K562 (cell line): Measurements from ENCODE around the gene SPATA2L. TPM values are rescaled to one million over a fixed set of nuclear protein-coding genes. Genes with fewer than 3 reads are reported as not detected.

Source experiments
- ARHGAP35 ChIP-seq: fragments of 450-650 bp; IDR thresholded peaks from 2 replicates; pipeline ENCODE4 v1.6.1; 2018; ENCODE audit not compliant: partially characterized antibody
- CHD1 ChIP-seq: fragments of 200-600 bp; sonication (generic); IDR thresholded peaks from one replicate; pipeline ENCODE4 v1.6.1; 2012; ENCODE audit warnings: mild to moderate bottlenecking, moderate library complexity, low read length, inconsistent platforms
- DDX20 ChIP-seq: fragments of 450-650 bp; IDR thresholded peaks from 2 replicates; pipeline ENCODE4 v1.6.1; 2016; ENCODE audit warnings: missing genetic modification characterization, low read depth, mild to moderate bottlenecking, missing compliant biosample characterization, moderate library complexity
- E2F4 ChIP-seq: sonication (generic); formaldehyde crosslinking; IDR thresholded peaks from 2 replicates; pipeline ENCODE4 v1.8.0; 2022; ENCODE audit warnings: mild to moderate bottlenecking, low read depth, missing genetic modification reagents
- ETV1 ChIP-seq: fragments of 450-650 bp; conservative IDR thresholded peaks from 2 replicates; pipeline ENCODE4 v1.6.1; 2016; ENCODE audit warnings: missing genetic modification characterization, control low read depth, low read depth, missing compliant biosample characterization
- MNT ChIP-seq, 2 experiments: fragments of 450-650 bp; conservative IDR thresholded peaks; 2 replicates each; pipeline ENCODE4 v1.6.1; 2017; ENCODE audit warnings: mild to moderate bottlenecking in 2 of 2, moderate library complexity in 2 of 2
- POLR2A ChIP-seq: fragments of 450-650 bp; conservative IDR thresholded peaks from 2 replicates; pipeline ENCODE4 v1.6.1; 2016
- SAP30 ChIP-seq: fragments of 200-600 bp; sonication (generic); IDR thresholded peaks from 2 replicates; pipeline ENCODE4 v1.6.1; 2012; ENCODE audit warnings: borderline replicate concordance, low read depth, mild to moderate bottlenecking, moderate library complexity, low read length, control low read depth, inconsistent platforms; ENCODE audit not compliant: insufficient read depth, poor library complexity, severe bottlenecking
- SIN3A ChIP-seq, 2 experiments: fragments of 150-350 bp in 1 of 2; IDR thresholded peaks; 2 replicates each; pipeline ENCODE4 v1.6.1; 2011 to 2016; ENCODE audit warnings: borderline replicate concordance in 2 of 2, low read depth in 2 of 2, low read length in 2 of 2, mild to moderate bottlenecking in 2 of 2, moderate library complexity in 2 of 2; ENCODE audit not compliant: control insufficient read depth in 1 of 2
- TFAP4 ChIP-seq: sonication (generic); formaldehyde crosslinking; IDR thresholded peaks from 2 replicates; pipeline ENCODE4 v1.8.0; 2022; ENCODE audit warnings: missing genetic modification reagents, mild to moderate bottlenecking, moderate library complexity, borderline replicate concordance
- ZBTB11 ChIP-seq, 3 experiments: fragments of 200-800 bp in 1 of 3; fragments of 250-450 bp in 1 of 3; fragments of 450-650 bp in 1 of 3; sonication (Bioruptor Pico) in 1 of 3; sonication (Bioruptor generic) in 1 of 3; formaldehyde crosslinking in 1 of 3; IDR thresholded peaks; 2 replicates each; pipeline versions ENCODE4 v1.6.1 to v1.8.0; 2016 to 2022; ENCODE audit warnings: mild to moderate bottlenecking in 2 of 3, missing genetic modification characterization in 2 of 3, missing compliant biosample characterization in 1 of 3, moderate library complexity in 1 of 3
- polyA plus RNA-seq, 8 experiments: library from polyadenylated mRNA; depleted of rRNA in 4 of 8; stranded (reverse) in 5 of 8; unstranded in 3 of 8; fragments of >200 nt; fragmentation: Nextera tagmentation in 2 of 8; fragmentation: Illumina TruSeq in 1 of 8; extraction: Ambion mirVana in 2 of 8; extraction: Trizol in 1 of 8; gene quantifications; 2 replicates each; pipeline versions ENCODE4 v1.2.1 to v1.2.3, GENCODE V29; 2011 to 2014; ENCODE audit warnings: inconsistent platforms in 1 of 8, missing spikeins in 1 of 8
- total RNA-seq, 7 experiments: library from RNA; depleted of rRNA in 6 of 7; stranded (reverse); fragments of >200 nt in 6 of 7; fragmentation: Illumina TruSeq in 2 of 7; extraction: Trizol in 2 of 7; gene quantifications; 2 replicates each; pipeline versions ENCODE4 v1.2.1 to v1.2.3, GENCODE V29; 2011 to 2021; ENCODE audit warnings: low replicate concordance in 1 of 7

SPATA2L gene
- total and polyA plus RNA-seq, 9 of the 15 experiments (the other 6 are each of a cell fraction or from before 2014, with no cell fraction given) = 0.13 to 19.2 (median 4.8) TPM; not detected in 1

- TF ChIP-seq E2F4 (CRISPR knock-in tag) (0 out of 2 replicates have a peak, but pooled peaks have one; percentile 53), ARHGAP35 (no peak), POLR2A (peak; percentile 61), DDX20 (tag) (no peak), TFAP4 (CRISPR knock-in tag) (peak; percentile 70), SAP30 (peak; percentile 66), ZBTB11 (CRISPR knock-in tag; IDR thresholded peaks at IDR 0.05) (peak in 1 of 3 experiments; percentile 82; a peak in 3 of 6 replicates), MNT (conservative IDR thresholded peaks at IDR 0.05) (peak; percentile 79 to 92), CHD1 (no peak), SIN3A (IDR thresholded peaks at IDR 0.05; ENCODE audit: borderline replicate concordance in 2 of 2, control insufficient read depth in 1 of 2, low read depth in 2 of 2, low read length in 2 of 2) (peak; percentile 77 to 79; a peak in 2 of 4 replicates), ETV1 (tag) (peak; percentile 29; the same call in 1 of the 2 replicates)
Observed at GRCh38 chr16:89701425-89702406, at the start of gene SPATA2L (continued).
